ENCODE measurements around the gene TRIM33. TPM values are rescaled to one million over a fixed set of nuclear protein-coding genes. Genes with fewer than 3 reads are reported as not detected.

TRIM33 gene
- total and polyA plus RNA-seq, 10 of the 15 experiments (the other 5 are each of a cell fraction or from before 2014, with no cell fraction given) = 9.0 to 40.3 (median 22.0) TPM

DNA sequence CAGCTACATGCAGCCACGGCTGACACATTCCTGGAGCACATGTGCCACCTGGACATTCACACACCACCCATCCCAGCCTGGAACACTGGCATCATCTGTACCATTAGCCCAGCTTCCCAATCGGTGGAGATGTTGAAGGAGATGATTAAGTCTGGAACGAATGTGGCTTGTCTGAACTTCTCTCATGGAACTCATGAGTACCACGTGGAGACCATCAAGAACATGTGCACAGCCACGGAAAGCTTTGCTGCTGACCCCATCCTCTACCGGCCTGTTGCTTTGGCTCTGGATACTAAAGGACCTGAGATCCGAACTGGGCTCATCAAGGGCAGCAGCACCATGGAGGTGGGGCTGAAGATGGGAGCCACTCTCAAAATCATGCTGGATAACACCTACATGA lies 25.0 kb upstream of the TRIM33 start:
- no peak for FAIRE-seq
- TF ChIP-seq, protein P1, sequence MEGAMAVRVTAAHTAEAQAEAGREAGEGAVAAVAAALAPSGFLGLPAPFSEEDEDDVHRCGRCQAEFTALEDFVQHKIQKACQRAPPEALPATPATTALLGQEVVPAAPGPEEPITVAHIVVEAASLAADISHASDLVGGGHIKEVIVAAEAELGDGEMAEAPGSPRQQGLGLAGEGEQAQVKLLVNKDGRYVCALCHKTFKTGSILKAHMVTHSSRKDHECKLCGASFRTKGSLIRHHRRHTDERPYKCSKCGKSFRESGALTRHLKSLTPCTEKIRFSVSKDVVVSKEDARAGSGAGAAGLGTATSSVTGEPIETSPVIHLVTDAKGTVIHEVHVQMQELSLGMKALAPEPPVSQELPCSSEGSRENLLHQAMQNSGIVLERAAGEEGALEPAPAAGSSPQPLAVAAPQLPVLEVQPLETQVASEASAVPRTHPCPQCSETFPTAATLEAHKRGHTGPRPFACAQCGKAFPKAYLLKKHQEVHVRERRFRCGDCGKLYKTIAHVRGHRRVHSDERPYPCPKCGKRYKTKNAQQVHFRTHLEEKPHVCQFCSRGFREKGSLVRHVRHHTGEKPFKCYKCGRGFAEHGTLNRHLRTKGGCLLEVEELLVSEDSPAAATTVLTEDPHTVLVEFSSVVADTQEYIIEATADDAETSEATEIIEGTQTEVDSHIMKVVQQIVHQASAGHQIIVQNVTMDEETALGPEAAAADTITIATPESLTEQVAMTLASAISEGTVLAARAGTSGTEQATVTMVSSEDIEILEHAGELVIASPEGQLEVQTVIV (IDR thresholded peaks at IDR 0.05; ENCODE audit: borderline replicate concordance, partially characterized antibody) = no peak
- TF ChIP-seq, protein P2, sequence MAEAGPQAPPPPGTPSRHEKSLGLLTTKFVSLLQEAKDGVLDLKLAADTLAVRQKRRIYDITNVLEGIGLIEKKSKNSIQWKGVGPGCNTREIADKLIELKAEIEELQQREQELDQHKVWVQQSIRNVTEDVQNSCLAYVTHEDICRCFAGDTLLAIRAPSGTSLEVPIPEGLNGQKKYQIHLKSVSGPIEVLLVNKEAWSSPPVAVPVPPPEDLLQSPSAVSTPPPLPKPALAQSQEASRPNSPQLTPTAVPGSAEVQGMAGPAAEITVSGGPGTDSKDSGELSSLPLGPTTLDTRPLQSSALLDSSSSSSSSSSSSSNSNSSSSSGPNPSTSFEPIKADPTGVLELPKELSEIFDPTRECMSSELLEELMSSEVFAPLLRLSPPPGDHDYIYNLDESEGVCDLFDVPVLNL (IDR thresholded peaks at IDR 0.05; ENCODE audit: low read depth, low read length) = no peak
- TF ChIP-seq POLR2A (IDR thresholded peaks at IDR 0.05; ENCODE audit: low read depth, low read length) = no peak
- TF ChIP-seq RAD51 (IDR thresholded peaks at IDR 0.05) = no peak
- TF ChIP-seq ZNF217 (IDR thresholded peaks at IDR 0.05) = no peak
- no peak for TF ChIP-seq SREBF2 (IDR thresholded peaks at IDR 0.05; ENCODE audit: low read length)
- TF ChIP-seq YY1 (IDR thresholded peaks at IDR 0.05; ENCODE audit: low read depth, low read length) = no peak
- TF ChIP-seq BMI1 (IDR thresholded peaks at IDR 0.05; ENCODE audit: borderline replicate concordance) = no peak
- TF ChIP-seq, protein P3, sequence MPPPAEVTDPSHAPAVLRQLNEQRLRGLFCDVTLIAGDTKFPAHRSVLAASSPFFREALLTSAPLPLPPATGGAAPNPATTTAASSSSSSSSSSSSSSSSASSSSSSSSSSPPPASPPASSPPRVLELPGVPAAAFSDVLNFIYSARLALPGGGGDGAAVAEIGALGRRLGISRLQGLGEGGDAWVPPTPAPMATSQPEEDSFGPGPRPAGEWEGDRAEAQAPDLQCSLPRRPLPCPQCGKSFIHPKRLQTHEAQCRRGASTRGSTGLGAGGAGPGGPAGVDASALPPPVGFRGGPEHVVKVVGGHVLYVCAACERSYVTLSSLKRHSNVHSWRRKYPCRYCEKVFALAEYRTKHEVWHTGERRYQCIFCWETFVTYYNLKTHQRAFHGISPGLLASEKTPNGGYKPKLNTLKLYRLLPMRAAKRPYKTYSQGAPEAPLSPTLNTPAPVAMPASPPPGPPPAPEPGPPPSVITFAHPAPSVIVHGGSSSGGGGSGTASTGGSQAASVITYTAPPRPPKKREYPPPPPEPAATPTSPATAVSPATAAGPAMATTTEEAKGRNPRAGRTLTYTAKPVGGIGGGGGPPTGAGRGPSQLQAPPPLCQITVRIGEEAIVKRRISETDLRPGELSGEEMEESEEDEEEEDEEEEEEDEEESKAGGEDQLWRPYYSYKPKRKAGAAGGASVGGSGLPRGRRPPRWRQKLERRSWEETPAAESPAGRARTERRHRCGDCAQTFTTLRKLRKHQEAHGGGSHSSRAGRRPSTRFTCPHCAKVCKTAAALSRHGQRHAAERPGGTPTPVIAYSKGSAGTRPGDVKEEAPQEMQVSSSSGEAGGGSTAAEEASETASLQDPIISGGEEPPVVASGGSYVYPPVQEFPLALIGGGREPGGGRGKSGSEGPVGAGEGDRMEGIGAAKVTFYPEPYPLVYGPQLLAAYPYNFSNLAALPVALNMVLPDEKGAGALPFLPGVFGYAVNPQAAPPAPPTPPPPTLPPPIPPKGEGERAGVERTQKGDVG (CRISPR knock-in tag; IDR thresholded peaks at IDR 0.05) = no peak
- no peak for TF ChIP-seq CHD2 (IDR thresholded peaks at IDR 0.05; ENCODE audit: borderline replicate concordance, low read depth, low read length)
- WGBS (ENCODE audit: insufficient coverage, insufficient replicate concordance, low lambda C conversion rate, missing lambda C conversion rate) = 24% methylated on average over 7 of the region's 7 CpGs

More for the DNA sequence above, 25.0 kb upstream of the TRIM33 start:
- BruUV-seq (replicated peaks) = no TSS peak
- Histone ChIP-seq H3K4me1 (ENCODE audit: control insufficient read depth, insufficient read depth, low read length) (no peaks in the 10 kb centered on the region), H2AFZ (ENCODE audit: control insufficient read depth, low read depth, low read length) (no peak overlapping the region), H3K9me3 (replicated peaks; ENCODE audit: control insufficient read depth, insufficient read depth, low read length) (no peaks in the 10 kb centered on the region), H3K9ac (ENCODE audit: control insufficient read depth, insufficient read depth, low read length) (no peak overlapping the region), H3K79me2 (ENCODE audit: control insufficient read depth, insufficient read depth, low read length) (no peaks in the 10 kb centered on the region), H3K36me3 (ENCODE audit: control insufficient read depth in 2 of 2, insufficient read depth in 2 of 2, low read length in 1 of 2) (no peaks in the 10 kb centered on the region), H3K27ac (ENCODE audit: control insufficient read depth, insufficient read depth) (no peak overlapping the region), H3K4me3 (no peak overlapping the region), H3K4me2 (ENCODE audit: control insufficient read depth, insufficient read depth) (no peak overlapping the region), H3K27me3 (replicated peaks in 1 of 2; ENCODE audit: control insufficient read depth in 2 of 2, insufficient read depth in 2 of 2, low read length in 1 of 2) (no peaks in the 10 kb centered on the region), H4K20me1 (ENCODE audit: control insufficient read depth, insufficient read depth) (no peaks in the 10 kb centered on the region)
- ATAC-seq (no peak), DNase-seq (ENCODE audit: low read depth, low spot score) (no peak)
- ChIA-PET RAD21 (ENCODE audit: unreplicated experiment) (no interaction called here), CTCF (no interaction called here), SMC1A (ENCODE audit: uncharacterized antibody, unreplicated experiment) (no interaction called here), POLR2A (no interaction called here)
- in situ Hi-C loops (cut with MboI) = no loop called here
- intact Hi-C loops (cut with micrococcal nuclease; ENCODE audit: unreplicated experiment) = no loop called here
